GM12875 (cell line): ENCODE data around the gene PBRM1.

Source experiments
- H3K4me3 ChIP-seq: one replicate; pipeline ENCODE4 v1.5.1; 2011; ENCODE audit warnings: low read depth, low read length, control low read depth
- TF ChIP-seq, protein P1 (sequence below): IDR thresholded peaks from 2 replicates; pipeline ENCODE4 v1.5.1; 2011; ENCODE audit warnings: low read depth, mild to moderate bottlenecking, control low read depth, inconsistent platforms, low read length, moderate library complexity, borderline replicate concordance; ENCODE audit not compliant: insufficient read depth

The PBRM1 gene

GRCh38 chr3:52572221-52572620 lies 113.5 kb downstream of the PBRM1 start:
- H3K4me3 ChIP-seq, result no peak overlapping the region
- TF ChIP-seq, protein P1, sequence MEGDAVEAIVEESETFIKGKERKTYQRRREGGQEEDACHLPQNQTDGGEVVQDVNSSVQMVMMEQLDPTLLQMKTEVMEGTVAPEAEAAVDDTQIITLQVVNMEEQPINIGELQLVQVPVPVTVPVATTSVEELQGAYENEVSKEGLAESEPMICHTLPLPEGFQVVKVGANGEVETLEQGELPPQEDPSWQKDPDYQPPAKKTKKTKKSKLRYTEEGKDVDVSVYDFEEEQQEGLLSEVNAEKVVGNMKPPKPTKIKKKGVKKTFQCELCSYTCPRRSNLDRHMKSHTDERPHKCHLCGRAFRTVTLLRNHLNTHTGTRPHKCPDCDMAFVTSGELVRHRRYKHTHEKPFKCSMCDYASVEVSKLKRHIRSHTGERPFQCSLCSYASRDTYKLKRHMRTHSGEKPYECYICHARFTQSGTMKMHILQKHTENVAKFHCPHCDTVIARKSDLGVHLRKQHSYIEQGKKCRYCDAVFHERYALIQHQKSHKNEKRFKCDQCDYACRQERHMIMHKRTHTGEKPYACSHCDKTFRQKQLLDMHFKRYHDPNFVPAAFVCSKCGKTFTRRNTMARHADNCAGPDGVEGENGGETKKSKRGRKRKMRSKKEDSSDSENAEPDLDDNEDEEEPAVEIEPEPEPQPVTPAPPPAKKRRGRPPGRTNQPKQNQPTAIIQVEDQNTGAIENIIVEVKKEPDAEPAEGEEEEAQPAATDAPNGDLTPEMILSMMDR, result no peak

- H3K4me3 ChIP-seq, result no peak overlapping the region
- TF ChIP-seq, protein P1, result no peak
Measured at GRCh38 chr3:52570076-52570475, 115.6 kb downstream of the PBRM1 start.

GRCh38 chr3:52568069-52568468 lies 117.6 kb downstream of the PBRM1 start:
- no peak overlapping the region for H3K4me3 ChIP-seq
- TF ChIP-seq, protein P1, result no peak

DNA sequence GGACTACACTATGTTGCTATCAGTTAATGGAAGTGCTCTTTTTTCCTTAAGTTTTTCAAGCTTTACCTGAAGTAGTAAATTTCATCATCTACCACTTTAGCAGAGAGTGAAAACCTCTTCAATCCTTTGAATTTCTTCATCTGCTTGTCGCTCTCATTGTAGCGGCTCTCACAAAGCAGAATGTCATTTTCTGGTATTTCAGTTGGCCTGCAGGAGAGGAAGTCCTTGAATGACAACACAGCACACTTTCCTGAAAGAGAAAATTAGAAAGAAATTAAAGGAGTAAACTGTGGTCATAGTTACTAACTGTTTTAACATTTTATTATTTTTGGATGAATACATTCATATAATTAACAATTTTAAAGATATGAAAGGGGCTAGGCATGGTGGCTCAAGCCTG lies 121.7 kb downstream of the PBRM1 start:
- H3K4me3 ChIP-seq, result no peak overlapping the region
- TF ChIP-seq, protein P1, result no peak

- H3K4me3 ChIP-seq, result no peak overlapping the region
- TF ChIP-seq, protein P1, result no peak
Measured at GRCh38 chr3:52561028-52561747, 124.5 kb downstream of the PBRM1 start.

DNA sequence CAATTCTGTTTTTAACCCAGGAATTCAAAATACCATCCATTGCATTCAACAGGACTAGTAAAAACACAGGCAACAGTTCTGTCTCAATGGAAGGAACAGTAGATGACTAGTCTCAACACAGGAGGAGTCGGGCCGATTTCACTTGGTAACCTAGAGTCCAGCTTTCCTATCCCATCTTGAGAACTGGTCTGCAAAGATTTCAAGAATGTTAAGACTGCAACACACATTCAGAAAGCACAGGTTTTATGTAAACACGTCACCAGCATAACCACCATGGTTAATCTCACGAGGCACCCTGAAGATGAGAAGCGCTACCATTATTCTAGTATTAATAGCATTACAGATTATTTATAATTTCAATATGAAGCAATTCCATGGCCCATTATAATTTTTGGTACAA lies 127.3 kb downstream of the PBRM1 start:
- TF ChIP-seq, protein P1, result no peak
- H3K4me3 ChIP-seq, result no peak overlapping the region
